ENCODE data around the gene BNIP1. TPM values are rescaled to one million over a fixed set of nuclear protein-coding genes. Genes with fewer than 3 reads are reported as not detected.

BNIP1 gene
- 12.1 and 21.0 TPM in 2 replicates for total RNA-seq (ENCODE audit: low replicate concordance)

GRCh38 chr5:173144200-173145176 is at the start of gene BNIP1:
BNIP1 (plus strand) TSS chr5:173144531; CDS start chr5:173144546, 15 bp downstream.

Other genes starting within 250 kb of the BNIP1 start
- 68.8 and 74.6 TPM in 2 replicates for gene RPL26L1, start 185.1 kb upstream of the BNIP1 start, total RNA-seq (ENCODE audit: low replicate concordance)
- 266 and 389 TPM in 2 replicates for gene ATP6V0E1, start 160.8 kb upstream of the BNIP1 start, total RNA-seq (ENCODE audit: low replicate concordance)
- 10.8 and 32.9 TPM in 2 replicates for gene CREBRF, start 88.2 kb upstream of the BNIP1 start, total RNA-seq (ENCODE audit: low replicate concordance)
- gene NKX2-5, start 90.7 kb downstream of the BNIP1 start, total RNA-seq (ENCODE audit: low replicate concordance), result not detected in 2 replicates
- gene STC2, start 183.9 kb downstream of the BNIP1 start, total RNA-seq (ENCODE audit: low replicate concordance), result 412 and 503 TPM in 2 replicates